ENCODE measurements around the gene RBM20.

The RBM20 gene

GRCh38 chr10:110881247-110881646 is 237.1 kb downstream of the RBM20 start:
- DNase-seq (ENCODE audit: low read depth in 1 of 2, low spot score in 1 of 2) = no peak
- Histone ChIP-seq H3K4me3 (replicated peaks; ENCODE audit: insufficient read depth, low read length) (no peak overlapping the region), H3K27me3 (ENCODE audit: insufficient read depth, poor library complexity, severe bottlenecking) (no peaks in the 10 kb centered on the region), H3K27ac (replicated peaks) (no peak overlapping the region)
- no peak for TF ChIP-seq POLR2AphosphoS5 (IDR thresholded peaks at IDR 0.05; ENCODE audit: low read depth)
- TF ChIP-seq SPI1 (IDR thresholded peaks at IDR 0.05; ENCODE audit: borderline replicate concordance, low read depth) = no peak
- TF ChIP-seq CTCF (IDR thresholded peaks at IDR 0.05; ENCODE audit: insufficient read depth, low read length) = no peak
- TF ChIP-seq, protein P1, sequence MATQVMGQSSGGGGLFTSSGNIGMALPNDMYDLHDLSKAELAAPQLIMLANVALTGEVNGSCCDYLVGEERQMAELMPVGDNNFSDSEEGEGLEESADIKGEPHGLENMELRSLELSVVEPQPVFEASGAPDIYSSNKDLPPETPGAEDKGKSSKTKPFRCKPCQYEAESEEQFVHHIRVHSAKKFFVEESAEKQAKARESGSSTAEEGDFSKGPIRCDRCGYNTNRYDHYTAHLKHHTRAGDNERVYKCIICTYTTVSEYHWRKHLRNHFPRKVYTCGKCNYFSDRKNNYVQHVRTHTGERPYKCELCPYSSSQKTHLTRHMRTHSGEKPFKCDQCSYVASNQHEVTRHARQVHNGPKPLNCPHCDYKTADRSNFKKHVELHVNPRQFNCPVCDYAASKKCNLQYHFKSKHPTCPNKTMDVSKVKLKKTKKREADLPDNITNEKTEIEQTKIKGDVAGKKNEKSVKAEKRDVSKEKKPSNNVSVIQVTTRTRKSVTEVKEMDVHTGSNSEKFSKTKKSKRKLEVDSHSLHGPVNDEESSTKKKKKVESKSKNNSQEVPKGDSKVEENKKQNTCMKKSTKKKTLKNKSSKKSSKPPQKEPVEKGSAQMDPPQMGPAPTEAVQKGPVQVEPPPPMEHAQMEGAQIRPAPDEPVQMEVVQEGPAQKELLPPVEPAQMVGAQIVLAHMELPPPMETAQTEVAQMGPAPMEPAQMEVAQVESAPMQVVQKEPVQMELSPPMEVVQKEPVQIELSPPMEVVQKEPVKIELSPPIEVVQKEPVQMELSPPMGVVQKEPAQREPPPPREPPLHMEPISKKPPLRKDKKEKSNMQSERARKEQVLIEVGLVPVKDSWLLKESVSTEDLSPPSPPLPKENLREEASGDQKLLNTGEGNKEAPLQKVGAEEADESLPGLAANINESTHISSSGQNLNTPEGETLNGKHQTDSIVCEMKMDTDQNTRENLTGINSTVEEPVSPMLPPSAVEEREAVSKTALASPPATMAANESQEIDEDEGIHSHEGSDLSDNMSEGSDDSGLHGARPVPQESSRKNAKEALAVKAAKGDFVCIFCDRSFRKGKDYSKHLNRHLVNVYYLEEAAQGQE (IDR thresholded peaks at IDR 0.05; ENCODE audit: insufficient replicate concordance, low read depth) = no peak
- TF ChIP-seq GABPA (IDR thresholded peaks at IDR 0.05; ENCODE audit: low read depth) = no peak

DNA sequence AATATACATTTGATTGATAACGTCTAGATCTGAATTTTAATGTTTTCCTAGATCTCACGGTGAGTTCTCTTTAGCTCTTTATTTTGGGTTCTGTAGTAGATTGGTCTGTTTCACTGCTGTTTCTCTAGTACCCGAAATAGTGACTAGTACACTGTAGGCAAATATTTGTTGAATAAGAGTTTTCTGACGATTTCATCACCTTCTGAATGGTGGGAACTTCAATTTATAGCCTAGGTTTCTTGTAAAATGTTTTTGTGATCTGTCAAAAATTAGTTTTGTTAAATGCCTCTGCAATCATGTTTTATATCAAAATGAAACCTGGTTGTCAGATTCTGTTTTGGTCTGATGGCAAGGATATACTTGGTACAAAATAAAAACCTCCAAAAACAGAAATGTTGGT is 237.8 kb downstream of the RBM20 start:
- Histone ChIP-seq H3K27ac (replicated peaks) (no peak overlapping the region), H3K27me3 (ENCODE audit: insufficient read depth, poor library complexity, severe bottlenecking) (no peaks in the 10 kb centered on the region), H3K4me3 (replicated peaks; ENCODE audit: insufficient read depth, low read length) (no peak overlapping the region)
- TF ChIP-seq, protein P1 (IDR thresholded peaks at IDR 0.05; ENCODE audit: insufficient replicate concordance, low read depth) = no peak
- DNase-seq (ENCODE audit: low read depth in 1 of 2, low spot score in 1 of 2) = no peak

- no peaks in the 10 kb centered on the region for H3K27me3 ChIP-seq (ENCODE audit: insufficient read depth, poor library complexity, severe bottlenecking)
- no peak for DNase-seq (ENCODE audit: low read depth in 1 of 2, low spot score in 1 of 2)
- TF ChIP-seq, protein P1 (IDR thresholded peaks at IDR 0.05; ENCODE audit: insufficient replicate concordance, low read depth) = no peak
- no peak for TF ChIP-seq POLR2AphosphoS5 (IDR thresholded peaks at IDR 0.05; ENCODE audit: low read depth)
- TF ChIP-seq CTCF (IDR thresholded peaks at IDR 0.05; ENCODE audit: insufficient read depth, low read length) = no peak
- no peak for TF ChIP-seq SPI1 (IDR thresholded peaks at IDR 0.05; ENCODE audit: borderline replicate concordance, low read depth)
- no peak for TF ChIP-seq GABPA (IDR thresholded peaks at IDR 0.05; ENCODE audit: low read depth)
- H3K27ac ChIP-seq (replicated peaks) = no peak overlapping the region
- H3K4me3 ChIP-seq (replicated peaks; ENCODE audit: insufficient read depth, low read length) = no peak overlapping the region
Observed at GRCh38 chr10:110883924-110884323, 239.8 kb downstream of the RBM20 start.
